Measurements from ENCODE around the gene YY1AP1. TPM values are rescaled to one million over a fixed set of nuclear protein-coding genes. Genes with fewer than 3 reads are reported as not detected.
"Not testable (repeated sequence)": the region's sequence is repeated elsewhere in the genome, so short reads cannot be mapped to it uniquely, and the experiment has no call there.

The YY1AP1 gene
- total RNA-seq, 1 experiment from 2014 or later, result 38.3 TPM

- Histone ChIP-seq H3K36me3 (ENCODE audit: low read depth) (peaks cover 33% of the 10 kb centered on the region), H4K20me1 (ENCODE audit: insufficient read depth) (peaks cover 57% of the 10 kb centered on the region), H3F3A (ENCODE audit: insufficient read depth, low read depth) (peaks cover 7% of the 10 kb centered on the region; the same call in 1 of the 2 replicates), H3K9me3 (ENCODE audit: insufficient read depth, low read depth) (no peaks in the 10 kb centered on the region), H3K79me2 (ENCODE audit: low read depth) (peaks cover 68% of the 10 kb centered on the region), H3K4me2 (no peak overlapping the region), H3K27me3 (ENCODE audit: insufficient read depth, low read depth) (no peaks in the 10 kb centered on the region), H3K9me2 (ENCODE audit: insufficient read depth) (no peaks in the 10 kb centered on the region; the same call in 1 of the 2 replicates), H3K4me3 (no peak overlapping the region), H2AFZ (no peak overlapping the region), H3K4me1 (replicated peaks; ENCODE audit: insufficient read depth) (peaks cover 5% of the 10 kb centered on the region; the same call in 1 of the 2 replicates), H3K27ac (no peak overlapping the region)
- intact Hi-C loops (cut with micrococcal nuclease; ENCODE audit: unreplicated experiment), result no loop called here
- no TSS peak for BruUV-seq (replicated peaks)
- POLR2A ChIA-PET (ENCODE audit: unreplicated experiment), result no interaction called here
- TF ChIP-seq, protein P1, sequence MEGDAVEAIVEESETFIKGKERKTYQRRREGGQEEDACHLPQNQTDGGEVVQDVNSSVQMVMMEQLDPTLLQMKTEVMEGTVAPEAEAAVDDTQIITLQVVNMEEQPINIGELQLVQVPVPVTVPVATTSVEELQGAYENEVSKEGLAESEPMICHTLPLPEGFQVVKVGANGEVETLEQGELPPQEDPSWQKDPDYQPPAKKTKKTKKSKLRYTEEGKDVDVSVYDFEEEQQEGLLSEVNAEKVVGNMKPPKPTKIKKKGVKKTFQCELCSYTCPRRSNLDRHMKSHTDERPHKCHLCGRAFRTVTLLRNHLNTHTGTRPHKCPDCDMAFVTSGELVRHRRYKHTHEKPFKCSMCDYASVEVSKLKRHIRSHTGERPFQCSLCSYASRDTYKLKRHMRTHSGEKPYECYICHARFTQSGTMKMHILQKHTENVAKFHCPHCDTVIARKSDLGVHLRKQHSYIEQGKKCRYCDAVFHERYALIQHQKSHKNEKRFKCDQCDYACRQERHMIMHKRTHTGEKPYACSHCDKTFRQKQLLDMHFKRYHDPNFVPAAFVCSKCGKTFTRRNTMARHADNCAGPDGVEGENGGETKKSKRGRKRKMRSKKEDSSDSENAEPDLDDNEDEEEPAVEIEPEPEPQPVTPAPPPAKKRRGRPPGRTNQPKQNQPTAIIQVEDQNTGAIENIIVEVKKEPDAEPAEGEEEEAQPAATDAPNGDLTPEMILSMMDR (conservative IDR thresholded peaks at IDR 0.05), result no peak
- no peak for TF ChIP-seq EZH2 (IDR thresholded peaks at IDR 0.05; ENCODE audit: low read depth)
- CTCF ChIA-PET, result interaction anchor here (0.6 kb wide), 1 partner anchor 280 kb away, joined by 4 read pairs; no protein-coding TSS in a partner anchor
- DNase-seq, result no peak
These were observed 6.8 kb downstream of the YY1AP1 start for GRCh38 chr1:155681776-155682175.

GRCh38 chr1:155680531-155680930 is 8.0 kb downstream of the YY1AP1 start:
- peaks cover 50% of the 10 kb centered on the region for H4K20me1 ChIP-seq (ENCODE audit: insufficient read depth)

GRCh38 chr1:155678992-155679391 is 9.6 kb downstream of the YY1AP1 start:
- CTCF ChIA-PET, result interaction anchor here (0.5 kb wide), 1 partner anchor 28 kb away, joined by 10 read pairs; no protein-coding TSS in a partner anchor
- intact Hi-C loops (cut with micrococcal nuclease; ENCODE audit: unreplicated experiment); H3K27me3 ChIP-seq (ENCODE audit: insufficient read depth, low read depth); H3K4me1 ChIP-seq (replicated peaks; ENCODE audit: insufficient read depth); H3K9me3 ChIP-seq (ENCODE audit: insufficient read depth, low read depth); H2AFZ ChIP-seq; POLR2A ChIA-PET (ENCODE audit: unreplicated experiment); H3K4me3 ChIP-seq; H3K4me2 ChIP-seq; H3K27ac ChIP-seq; BruUV-seq (replicated peaks); DNase-seq; H3K9me2 ChIP-seq (ENCODE audit: insufficient read depth): not testable (repeated sequence)
- Histone ChIP-seq H3K36me3 (ENCODE audit: low read depth) (peaks cover 46% of the 10 kb centered on the region), H3K79me2 (ENCODE audit: low read depth) (peaks cover 40% of the 10 kb centered on the region), H4K20me1 (ENCODE audit: insufficient read depth) (peaks cover 38% of the 10 kb centered on the region), H3F3A (ENCODE audit: insufficient read depth, low read depth) (peaks cover 12% of the 10 kb centered on the region; the same call in 1 of the 2 replicates)

More at GRCh38 chr1:155680531-155680930, 8.0 kb downstream of the YY1AP1 start:
- H3K9me3 ChIP-seq (ENCODE audit: insufficient read depth, low read depth), result no peaks in the 10 kb centered on the region
- CTCF ChIA-PET, result no interaction called here
- TF ChIP-seq, protein P1 (conservative IDR thresholded peaks at IDR 0.05), result no peak
- H3K36me3 ChIP-seq (ENCODE audit: low read depth), result peaks cover 37% of the 10 kb centered on the region
- peaks cover 56% of the 10 kb centered on the region for H3K79me2 ChIP-seq (ENCODE audit: low read depth)
- intact Hi-C loops (cut with micrococcal nuclease; ENCODE audit: unreplicated experiment), result no loop called here
- no peak overlapping the region for H3K27ac ChIP-seq
- peaks cover 12% of the 10 kb centered on the region; the same call in 1 of the 2 replicates for H3F3A ChIP-seq (ENCODE audit: insufficient read depth, low read depth)
- H3K27me3 ChIP-seq (ENCODE audit: insufficient read depth, low read depth), result no peaks in the 10 kb centered on the region
- DNase-seq, result no peak
- H2AFZ ChIP-seq, result no peak overlapping the region
- no peak overlapping the region for H3K4me2 ChIP-seq
- H3K4me1 ChIP-seq (replicated peaks; ENCODE audit: insufficient read depth), result 0 out of 2 replicates have a peak, but pooled peaks cover 3% of the 10 kb centered on the region
- no peaks in the 10 kb centered on the region; the same call in 1 of the 2 replicates for H3K9me2 ChIP-seq (ENCODE audit: insufficient read depth)
- POLR2A ChIA-PET (ENCODE audit: unreplicated experiment), result no interaction called here
- no TSS peak for BruUV-seq (replicated peaks)
- H3K4me3 ChIP-seq, result no peak overlapping the region

DNA sequence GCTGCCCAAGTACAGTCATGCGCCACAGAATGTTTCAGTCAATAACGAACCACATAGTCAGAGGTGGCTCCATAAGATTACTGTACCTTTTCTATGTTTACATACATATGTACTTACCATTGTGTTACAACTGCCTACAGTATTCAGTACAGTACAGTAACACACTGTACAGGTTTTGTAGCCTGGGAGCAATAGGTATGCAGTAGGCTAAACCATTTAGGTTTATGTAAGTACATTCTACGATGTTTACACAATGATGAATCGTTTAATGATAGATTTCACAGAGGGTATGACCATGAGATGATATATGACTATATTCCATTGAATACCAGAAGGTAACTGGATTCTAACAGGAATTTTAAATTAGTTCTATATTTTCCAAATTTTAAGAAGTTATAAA is 10.5 kb downstream of the YY1AP1 start:
- Histone ChIP-seq H3K27ac (no peak overlapping the region), H2AFZ (no peak overlapping the region), H3K79me2 (ENCODE audit: low read depth) (peaks cover 31% of the 10 kb centered on the region), H3K27me3 (ENCODE audit: insufficient read depth, low read depth) (no peaks in the 10 kb centered on the region), H3F3A (ENCODE audit: insufficient read depth, low read depth) (peaks cover 12% of the 10 kb centered on the region; the same call in 1 of the 2 replicates), H3K36me3 (ENCODE audit: low read depth) (peaks cover 52% of the 10 kb centered on the region), H3K4me2 (no peak overlapping the region), H3K9me3 (ENCODE audit: insufficient read depth, low read depth) (no peaks in the 10 kb centered on the region), H4K20me1 (ENCODE audit: insufficient read depth) (peaks cover 28% of the 10 kb centered on the region), H3K9me2 (ENCODE audit: insufficient read depth) (no peaks in the 10 kb centered on the region; the same call in 1 of the 2 replicates), H3K4me3 (no peak overlapping the region), H3K4me1 (replicated peaks; ENCODE audit: insufficient read depth) (no peaks in the 10 kb centered on the region)
- BruUV-seq (replicated peaks), result no TSS peak
- POLR2A ChIA-PET (ENCODE audit: unreplicated experiment), result no interaction called here
- CTCF ChIA-PET, result no interaction called here
- peak in 1 of 2 experiments; percentile 44 for DNase-seq
- no peak for TF ChIP-seq EZH2 (IDR thresholded peaks at IDR 0.05; ENCODE audit: low read depth)
- TF ChIP-seq, protein P1 (conservative IDR thresholded peaks at IDR 0.05), result no peak
- intact Hi-C loops (cut with micrococcal nuclease; ENCODE audit: unreplicated experiment), result no loop called here

Measured in PC-9 (cell line).